Mammary epithelial cell (primary cell): ENCODE data around the gene PAF1.

Experiments
- CTCF ChIP-seq, 2 donors: IDR thresholded peaks in 1 of 2; conservative IDR thresholded peaks in 1 of 2; 2 replicates each; pipeline ENCODE4 v1.5.1; 2011 to 2012; ENCODE audit warnings: inconsistent platforms in 2 of 2, low read length in 2 of 2, mild to moderate bottlenecking in 2 of 2, control low read depth in 1 of 2, low read depth in 1 of 2; ENCODE audit not compliant: insufficient read depth in 1 of 2; ENCODE audit errors: extremely low read depth in 1 of 2
- EZH2 ChIP-seq: IDR thresholded peaks from 2 replicates; pipeline ENCODE4 v1.6.1; 2012; ENCODE audit warnings: low read length, inconsistent platforms, borderline replicate concordance

GRCh38 chr19:39426170-39426569 is 35.3 kb upstream of the PAF1 start:
- TF ChIP-seq CTCF (conservative IDR thresholded peaks at IDR 0.05 in 1 of 2, IDR thresholded peaks at IDR 0.05 in 1 of 2; ENCODE audit: extremely low read depth in 1 of 2, insufficient read depth in 1 of 2, low read depth in 1 of 2, low read length in 2 of 2) (no peak), EZH2 (no peak)
